ENCODE data around the gene GANAB. TPM values are rescaled to one million over a fixed set of nuclear protein-coding genes. Genes with fewer than 3 reads are reported as not detected.

GANAB gene
- total and polyA plus RNA-seq, 2 experiments from 2014 or later, result 82.3 to 272 TPM

GRCh38 chr11:62603776-62604299, 42.6 kb downstream of the GANAB start (continued):
- TF ChIP-seq ZNF331 (CRISPR knock-in tag; IDR thresholded peaks at IDR 0.05; ENCODE audit: low read depth), result no peak
- TF ChIP-seq JUNB (IDR thresholded peaks at IDR 0.05; ENCODE audit: unreplicated experiment), result no peak
- TF ChIP-seq STAT1 (IDR thresholded peaks at IDR 0.05; ENCODE audit: unreplicated experiment), result no peak
- TF ChIP-seq, protein P1, sequence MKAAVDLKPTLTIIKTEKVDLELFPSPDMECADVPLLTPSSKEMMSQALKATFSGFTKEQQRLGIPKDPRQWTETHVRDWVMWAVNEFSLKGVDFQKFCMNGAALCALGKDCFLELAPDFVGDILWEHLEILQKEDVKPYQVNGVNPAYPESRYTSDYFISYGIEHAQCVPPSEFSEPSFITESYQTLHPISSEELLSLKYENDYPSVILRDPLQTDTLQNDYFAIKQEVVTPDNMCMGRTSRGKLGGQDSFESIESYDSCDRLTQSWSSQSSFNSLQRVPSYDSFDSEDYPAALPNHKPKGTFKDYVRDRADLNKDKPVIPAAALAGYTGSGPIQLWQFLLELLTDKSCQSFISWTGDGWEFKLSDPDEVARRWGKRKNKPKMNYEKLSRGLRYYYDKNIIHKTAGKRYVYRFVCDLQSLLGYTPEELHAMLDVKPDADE (IDR thresholded peaks at IDR 0.05), result no peak
- TF ChIP-seq, protein P2, sequence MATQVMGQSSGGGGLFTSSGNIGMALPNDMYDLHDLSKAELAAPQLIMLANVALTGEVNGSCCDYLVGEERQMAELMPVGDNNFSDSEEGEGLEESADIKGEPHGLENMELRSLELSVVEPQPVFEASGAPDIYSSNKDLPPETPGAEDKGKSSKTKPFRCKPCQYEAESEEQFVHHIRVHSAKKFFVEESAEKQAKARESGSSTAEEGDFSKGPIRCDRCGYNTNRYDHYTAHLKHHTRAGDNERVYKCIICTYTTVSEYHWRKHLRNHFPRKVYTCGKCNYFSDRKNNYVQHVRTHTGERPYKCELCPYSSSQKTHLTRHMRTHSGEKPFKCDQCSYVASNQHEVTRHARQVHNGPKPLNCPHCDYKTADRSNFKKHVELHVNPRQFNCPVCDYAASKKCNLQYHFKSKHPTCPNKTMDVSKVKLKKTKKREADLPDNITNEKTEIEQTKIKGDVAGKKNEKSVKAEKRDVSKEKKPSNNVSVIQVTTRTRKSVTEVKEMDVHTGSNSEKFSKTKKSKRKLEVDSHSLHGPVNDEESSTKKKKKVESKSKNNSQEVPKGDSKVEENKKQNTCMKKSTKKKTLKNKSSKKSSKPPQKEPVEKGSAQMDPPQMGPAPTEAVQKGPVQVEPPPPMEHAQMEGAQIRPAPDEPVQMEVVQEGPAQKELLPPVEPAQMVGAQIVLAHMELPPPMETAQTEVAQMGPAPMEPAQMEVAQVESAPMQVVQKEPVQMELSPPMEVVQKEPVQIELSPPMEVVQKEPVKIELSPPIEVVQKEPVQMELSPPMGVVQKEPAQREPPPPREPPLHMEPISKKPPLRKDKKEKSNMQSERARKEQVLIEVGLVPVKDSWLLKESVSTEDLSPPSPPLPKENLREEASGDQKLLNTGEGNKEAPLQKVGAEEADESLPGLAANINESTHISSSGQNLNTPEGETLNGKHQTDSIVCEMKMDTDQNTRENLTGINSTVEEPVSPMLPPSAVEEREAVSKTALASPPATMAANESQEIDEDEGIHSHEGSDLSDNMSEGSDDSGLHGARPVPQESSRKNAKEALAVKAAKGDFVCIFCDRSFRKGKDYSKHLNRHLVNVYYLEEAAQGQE (IDR thresholded peaks at IDR 0.05; ENCODE audit: unreplicated experiment), result no peak
- TF ChIP-seq CREB1 (CRISPR knock-in tag; IDR thresholded peaks at IDR 0.05; ENCODE audit: low read depth), result no peak
- no peak for TF ChIP-seq ZNF114 (CRISPR knock-in tag; IDR thresholded peaks at IDR 0.05)
- TF ChIP-seq, protein P3, sequence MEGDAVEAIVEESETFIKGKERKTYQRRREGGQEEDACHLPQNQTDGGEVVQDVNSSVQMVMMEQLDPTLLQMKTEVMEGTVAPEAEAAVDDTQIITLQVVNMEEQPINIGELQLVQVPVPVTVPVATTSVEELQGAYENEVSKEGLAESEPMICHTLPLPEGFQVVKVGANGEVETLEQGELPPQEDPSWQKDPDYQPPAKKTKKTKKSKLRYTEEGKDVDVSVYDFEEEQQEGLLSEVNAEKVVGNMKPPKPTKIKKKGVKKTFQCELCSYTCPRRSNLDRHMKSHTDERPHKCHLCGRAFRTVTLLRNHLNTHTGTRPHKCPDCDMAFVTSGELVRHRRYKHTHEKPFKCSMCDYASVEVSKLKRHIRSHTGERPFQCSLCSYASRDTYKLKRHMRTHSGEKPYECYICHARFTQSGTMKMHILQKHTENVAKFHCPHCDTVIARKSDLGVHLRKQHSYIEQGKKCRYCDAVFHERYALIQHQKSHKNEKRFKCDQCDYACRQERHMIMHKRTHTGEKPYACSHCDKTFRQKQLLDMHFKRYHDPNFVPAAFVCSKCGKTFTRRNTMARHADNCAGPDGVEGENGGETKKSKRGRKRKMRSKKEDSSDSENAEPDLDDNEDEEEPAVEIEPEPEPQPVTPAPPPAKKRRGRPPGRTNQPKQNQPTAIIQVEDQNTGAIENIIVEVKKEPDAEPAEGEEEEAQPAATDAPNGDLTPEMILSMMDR (conservative IDR thresholded peaks at IDR 0.05; ENCODE audit: low read depth in 2 of 2), result no peak
- TF ChIP-seq EZH2 (IDR thresholded peaks at IDR 0.05; ENCODE audit: low read depth, unreplicated experiment), result no peak
- no peak for TF ChIP-seq POLR2AphosphoS5 (IDR thresholded peaks at IDR 0.05; ENCODE audit: low read depth)
- no peak for TF ChIP-seq NANOG (IDR thresholded peaks at IDR 0.05; ENCODE audit: borderline replicate concordance)

- peak overlapping the region; percentile 96 for H3K4me3 ChIP-seq
- H3K27ac Mint-ChIP-seq, result no peak overlapping the region
- ATAC-seq (no peak; the same call in 2 of the 3 replicates), DNase-seq (ENCODE audit: low spot score) (peak; percentile 46)
- peaks cover 43% of the 10 kb centered on the region for H3K27me3 ChIP-seq (ENCODE audit: insufficient read depth)
- peak overlapping the region; percentile 99 for H3K4me2 ChIP-seq
- H3K9me2 ChIP-seq (ENCODE audit: insufficient read depth), result no peaks in the 10 kb centered on the region
- H3K36me3 ChIP-seq (ENCODE audit: insufficient read depth), result peaks cover 7% of the 10 kb centered on the region; the same call in 1 of the 2 replicates
- H3K36me3 Mint-ChIP-seq (ENCODE audit: low read depth), result peaks cover 35% of the 10 kb centered on the region
- peak overlapping the region; percentile 98; the same call in 1 of the 2 replicates for H2AFZ ChIP-seq
- peaks cover 23% of the 10 kb centered on the region for H3K79me2 ChIP-seq (replicated peaks; ENCODE audit: insufficient read depth)
- no peak overlapping the region for H3K27ac ChIP-seq (ENCODE audit: low read depth)
- no peaks in the 10 kb centered on the region; the same call in 2 of the 3 replicates for H3K9me3 Mint-ChIP-seq
- H3F3A ChIP-seq (replicated peaks; ENCODE audit: low read depth), result peaks cover 27% of the 10 kb centered on the region
- peaks cover 32% of the 10 kb centered on the region for H3K27me3 Mint-ChIP-seq (ENCODE audit: insufficient read depth, low read depth, poor library complexity)
- H3K4me3 Mint-ChIP-seq, result peak overlapping the region; percentile 91
- peaks cover 10% of the 10 kb centered on the region; the same call in 1 of the 2 replicates for H4K20me1 ChIP-seq (replicated peaks; ENCODE audit: insufficient read depth)
- H3K4me1 Mint-ChIP-seq, result peaks cover 64% of the 10 kb centered on the region
- peaks cover 20% of the 10 kb centered on the region; the same call in 1 of the 2 replicates for H3K4me1 ChIP-seq (ENCODE audit: insufficient read depth)
- TF ChIP-seq EZH2phosphoT487 (IDR thresholded peaks at IDR 0.05; ENCODE audit: unreplicated experiment), result no peak
- TF ChIP-seq CREB1 (CRISPR knock-in tag; IDR thresholded peaks at IDR 0.05; ENCODE audit: low read depth), result no peak
- no peak for TF ChIP-seq ZNF331 (CRISPR knock-in tag; IDR thresholded peaks at IDR 0.05; ENCODE audit: low read depth)
- TF ChIP-seq, protein P3 (conservative IDR thresholded peaks at IDR 0.05; ENCODE audit: low read depth in 2 of 2), result no peak
- TF ChIP-seq, protein P2 (IDR thresholded peaks at IDR 0.05; ENCODE audit: unreplicated experiment), result no peak
- TF ChIP-seq STAT1 (IDR thresholded peaks at IDR 0.05; ENCODE audit: unreplicated experiment), result no peak
- TF ChIP-seq NANOG (IDR thresholded peaks at IDR 0.05; ENCODE audit: borderline replicate concordance), result no peak
- no peak for TF ChIP-seq EZH2 (IDR thresholded peaks at IDR 0.05; ENCODE audit: low read depth, unreplicated experiment)
- no peak for TF ChIP-seq POLR2AphosphoS5 (IDR thresholded peaks at IDR 0.05; ENCODE audit: low read depth)
These were observed 43.4 kb downstream of the GANAB start for GRCh38 chr11:62603072-62603408.

Measured in GM23338 (cell line).